ENCODE data around the gene DDX17. TPM values are rescaled to one million over a fixed set of nuclear protein-coding genes. Genes with fewer than 3 reads are reported as not detected.

DDX17 gene
- total and polyA plus RNA-seq, 2 of the 4 experiments (the other 2 are of a cell fraction), result 240 to 371 TPM

GRCh38 chr22:38524429-38524828, 18.3 kb upstream of the DDX17 start:
- intact Hi-C loops (cut with micrococcal nuclease), result no loop called here
- no peak for ATAC-seq (ENCODE audit: low read depth)

More at GRCh38 chr22:38524429-38524828, 18.3 kb upstream of the DDX17 start:
- no peak for TF ChIP-seq ELK1 (IDR thresholded peaks at IDR 0.05; ENCODE audit: borderline replicate concordance, low read depth, low read length)
- no peak for TF ChIP-seq FOS (IDR thresholded peaks at IDR 0.05; ENCODE audit: low read depth, low read length)
- no peak for TF ChIP-seq POLR2A (IDR thresholded peaks at IDR 0.05; ENCODE audit: low read depth, low read length)
- TF ChIP-seq NFE2L2 (IDR thresholded peaks at IDR 0.05; ENCODE audit: low read depth, low read length), result no peak
- TF ChIP-seq USF2 (IDR thresholded peaks at IDR 0.05; ENCODE audit: low read depth, low read length), result no peak
- no peak for TF ChIP-seq CHD1 (IDR thresholded peaks at IDR 0.05; ENCODE audit: low read depth, low read length)
- TF ChIP-seq MAFK (IDR thresholded peaks at IDR 0.05; ENCODE audit: low read depth, low read length), result no peak
- TF ChIP-seq BHLHE40 (IDR thresholded peaks at IDR 0.05; ENCODE audit: low read depth, low read length), result no peak
- Histone ChIP-seq H3K23ac (ENCODE audit: low read depth, low read length) (no peak overlapping the region), H2AK9ac (replicated peaks; ENCODE audit: low read depth, low read length, poor library complexity) (no peak overlapping the region), H2BK5ac (ENCODE audit: low read depth, low read length, poor library complexity, severe bottlenecking) (no peak overlapping the region), H3K36me3 (ENCODE audit: control insufficient read depth, insufficient read depth, low read length) (no peaks in the 10 kb centered on the region), H2BK15ac (ENCODE audit: low read depth, low read length) (no peak overlapping the region), H3K9me1 (ENCODE audit: insufficient read depth, low read length) (no peaks in the 10 kb centered on the region), H3K27me3 (ENCODE audit: control insufficient read depth, insufficient read depth, low read length) (peaks cover 10% of the 10 kb centered on the region), H2BK120ac (ENCODE audit: low read depth, low read length) (no peak overlapping the region), H3K4me1 (ENCODE audit: control insufficient read depth, insufficient read depth, low read length) (no peaks in the 10 kb centered on the region), H3K9ac (ENCODE audit: low read depth, low read length) (no peak overlapping the region), H3K18ac (ENCODE audit: low read depth, low read length) (no peak overlapping the region), H3K9me3 (ENCODE audit: control insufficient read depth, insufficient read depth, low read length) (no peaks in the 10 kb centered on the region), H3K4ac (ENCODE audit: low read depth, low read length) (no peak overlapping the region), H2BK20ac (ENCODE audit: low read depth, low read length) (no peak overlapping the region), H3K14ac (replicated peaks; ENCODE audit: low read depth, low read length) (no peak overlapping the region), H4K20me1 (ENCODE audit: insufficient read depth, low read length) (no peaks in the 10 kb centered on the region), H3K56ac (ENCODE audit: extremely low read depth, insufficient read depth, low read length) (no peak overlapping the region), H3K4me2 (ENCODE audit: low read depth, low read length) (no peak overlapping the region), H3K27ac (ENCODE audit: insufficient read depth, low read length) (no peak overlapping the region), H2AK5ac (ENCODE audit: low read depth, low read length) (no peak overlapping the region), H4K8ac (ENCODE audit: low read depth in 2 of 2, low read length in 2 of 2) (no peak overlapping the region), H2AFZ (replicated peaks; ENCODE audit: low read length, poor library complexity) (no peak overlapping the region), H4K5ac (ENCODE audit: low read depth, low read length) (no peak overlapping the region), H3K79me1 (ENCODE audit: low read depth in 1 of 2, low read length in 2 of 2) (no peaks in the 10 kb centered on the region), H4K91ac (ENCODE audit: insufficient read depth, low read depth, low read length) (no peak overlapping the region), H3K4me3 (ENCODE audit: insufficient read depth, low read depth, low read length) (no peak overlapping the region)
- CTCF ChIA-PET, result no interaction called here
- no TSS peak for BruUV-seq (replicated peaks)
- no peak for DNase-seq
- in situ Hi-C loops (cut with MboI; ENCODE audit: low sequenced_read_pairs) (no loop called here), dilution Hi-C loops (cut with HindIII; ENCODE audit: low sequenced_read_pairs, unreplicated experiment) (no loop called here)
- POLR2A ChIA-PET (ENCODE audit: unreplicated experiment), result no interaction called here
- WGBS, 2 experiments (ENCODE audit: extremely low coverage in 2 of 2, insufficient read length in 1 of 2), result 75% methylated on average over 1 of the region's 3 CpGs; no CpG with 5 or more reads in 1 of the 2 experiments
